Activated CD4-positive, alpha-beta memory T cell treated with anti-CD3 and anti-CD28 coated beads, Interleukin-2, amount 10 ng/mL, durations not matched to agents 7 days and 5 days (primary cell): Measurements from ENCODE around the gene BRINP2. TPM values are rescaled to one million over a fixed set of nuclear protein-coding genes. Genes with fewer than 3 reads are reported as not detected.
"Not testable (repeated sequence)": the region's sequence is repeated elsewhere in the genome, so short reads cannot be mapped to it uniquely, and the experiment has no call there.

Experiments used
- CTCF ChIA-PET: fragments of 350-600 bp; sonication (Branson Sonifier 250); formaldehyde crosslinking; loops from one replicate; lab custom pipeline; 2021; ENCODE audit warnings: antibody characterized with exemption, inconsistent platforms; lab: Charles Lee
- POLR2A ChIA-PET: fragments of 350-600 bp; sonication (Branson Sonifier 250); formaldehyde crosslinking; loops from one replicate; lab custom pipeline; 2021; ENCODE audit warnings: antibody characterized with exemption; lab: Charles Lee
- DNase-seq: peaks from one replicate; pipeline ENCODE4 v3.0.0-alpha.2; 2020
- H3K27ac Mint-ChIP-seq: one replicate; pipeline ENCODE4 v1.8.0; 2021; ENCODE audit warnings: mild to moderate bottlenecking, mixed read lengths
- H3K27me3 Mint-ChIP-seq: one replicate; pipeline ENCODE4 v1.8.0; 2021; ENCODE audit warnings: mixed read lengths
- H3K36me3 Mint-ChIP-seq: one replicate; pipeline ENCODE4 v1.8.0; 2021; ENCODE audit warnings: low read depth, mixed read lengths
- H3K4me1 Mint-ChIP-seq: one replicate; pipeline ENCODE4 v1.8.0; 2021; ENCODE audit warnings: mixed read lengths
- H3K4me3 Mint-ChIP-seq: one replicate; pipeline ENCODE4 v1.8.0; 2021; ENCODE audit warnings: mild to moderate bottlenecking, mixed read lengths
- H3K9me3 Mint-ChIP-seq: one replicate; pipeline ENCODE4 v1.8.0; 2021; ENCODE audit warnings: mixed read lengths
- total RNA-seq, 2 experiments: library from RNA; stranded (reverse); gene quantifications; one replicate each; pipeline ENCODE4 v1.2.3, GENCODE V29; 2021

Gene BRINP2
- total RNA-seq, 2 experiments from 2014 or later, result not detected

DNA sequence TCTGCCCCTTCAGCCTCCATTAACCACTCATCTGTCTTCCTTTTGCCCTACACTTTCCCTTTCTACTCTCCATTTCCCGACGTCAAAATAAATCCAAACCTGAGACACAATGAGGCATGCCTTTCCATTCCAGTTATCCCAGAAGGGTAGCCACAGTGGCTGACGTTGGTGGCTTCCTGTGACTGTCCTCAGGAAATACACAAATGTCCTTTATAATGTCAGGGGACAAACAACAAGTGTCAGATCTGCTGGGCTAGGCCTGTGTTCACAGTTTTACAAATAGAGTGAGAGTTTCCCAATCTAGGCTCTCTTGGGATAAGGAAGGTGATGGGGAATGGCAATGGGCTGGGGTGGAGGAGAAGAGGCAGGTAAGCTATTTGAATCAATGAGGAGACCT lies 135.3 kb downstream of the BRINP2 start:
- POLR2A ChIA-PET, result no interaction called here
- Mint-ChIP-seq H3K4me1 (no peaks in the 10 kb centered on the region), H3K9me3 (no peaks in the 10 kb centered on the region), H3K36me3 (no peaks in the 10 kb centered on the region), H3K4me3 (no peak overlapping the region), H3K27me3 (no peaks in the 10 kb centered on the region), H3K27ac (no peak overlapping the region)
- CTCF ChIA-PET, result no interaction called here
- no peak for DNase-seq

DNA sequence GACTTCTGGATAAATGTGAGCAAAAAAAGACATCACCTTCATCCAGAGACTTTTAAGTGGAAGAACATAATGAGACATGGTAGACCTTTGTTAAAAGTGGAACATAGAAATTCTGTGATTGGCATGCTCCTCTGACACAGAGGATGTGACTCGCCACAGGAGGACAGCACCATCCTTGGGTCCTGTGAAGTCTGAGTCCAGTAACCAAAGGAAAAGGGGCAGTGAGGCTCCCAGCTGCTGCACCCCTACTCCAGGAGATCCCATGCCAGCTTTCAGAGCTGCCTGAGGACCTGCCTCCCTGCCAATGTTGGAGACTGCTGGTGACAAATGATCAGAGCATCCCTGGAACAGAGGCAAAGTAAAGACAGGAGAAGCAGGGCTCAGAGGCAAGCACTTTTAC lies 136.2 kb downstream of the BRINP2 start:
- POLR2A ChIA-PET, result no interaction called here
- H3K36me3 Mint-ChIP-seq, result no peaks in the 10 kb centered on the region
- no peak overlapping the region for H3K27ac Mint-ChIP-seq
- H3K4me3 Mint-ChIP-seq, result no peak overlapping the region
- no peak for DNase-seq
- CTCF ChIA-PET, result no interaction called here
- H3K4me1 Mint-ChIP-seq, result no peaks in the 10 kb centered on the region
- no peaks in the 10 kb centered on the region for H3K27me3 Mint-ChIP-seq
- H3K9me3 Mint-ChIP-seq, result no peaks in the 10 kb centered on the region

DNA sequence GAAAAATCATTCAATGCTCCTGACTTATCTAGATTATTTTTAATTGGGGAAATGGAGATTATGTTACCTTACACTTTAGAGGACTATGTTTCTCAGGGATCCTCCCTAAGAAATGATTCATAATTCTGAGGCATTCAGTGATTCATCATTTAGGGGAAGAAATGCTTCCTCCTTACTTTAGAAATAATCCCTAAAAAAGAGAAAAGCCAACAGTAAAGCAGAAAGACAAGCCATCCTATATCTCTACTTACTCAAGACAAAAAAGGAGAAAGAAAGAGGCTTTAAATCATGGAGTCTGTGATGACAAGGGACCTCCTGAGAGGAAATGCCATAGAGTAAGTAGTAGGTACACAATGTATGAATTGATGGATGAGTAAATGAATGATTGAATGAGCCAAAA lies 137.0 kb downstream of the BRINP2 start:
- Mint-ChIP-seq H3K4me1 (no peaks in the 10 kb centered on the region), H3K27me3 (no peaks in the 10 kb centered on the region), H3K9me3 (no peaks in the 10 kb centered on the region), H3K4me3 (no peak overlapping the region), H3K36me3 (no peaks in the 10 kb centered on the region), H3K27ac (no peak overlapping the region)
- DNase-seq, result no peak
- ChIA-PET CTCF (no interaction called here), POLR2A (no interaction called here)

DNA sequence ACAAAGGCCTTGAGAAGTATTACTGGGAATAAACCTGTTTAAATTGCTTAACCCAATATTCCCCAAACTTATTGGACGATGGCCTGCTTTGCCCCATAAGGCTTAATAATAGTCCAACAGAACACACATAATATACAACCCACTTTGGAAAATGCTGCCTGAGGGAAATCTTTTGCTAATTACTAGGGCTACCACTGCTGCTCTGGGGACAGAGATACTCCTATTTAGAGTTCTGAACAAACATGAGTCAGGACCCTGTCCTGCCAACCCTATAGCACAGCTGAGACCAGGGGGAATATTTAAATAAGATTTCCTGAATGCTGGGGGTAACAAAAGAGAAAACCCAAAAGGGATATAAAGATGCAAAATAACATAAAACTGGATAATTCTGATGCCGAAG lies 139.1 kb downstream of the BRINP2 start:
- ChIA-PET POLR2A (no interaction called here), CTCF (no interaction called here)
- no peaks in the 10 kb centered on the region for H3K27me3 Mint-ChIP-seq
- no peaks in the 10 kb centered on the region for H3K36me3 Mint-ChIP-seq
- H3K9me3 Mint-ChIP-seq, result no peaks in the 10 kb centered on the region
- no peak overlapping the region for H3K4me3 Mint-ChIP-seq
- H3K27ac Mint-ChIP-seq, result no peak overlapping the region
- no peak for DNase-seq
- no peaks in the 10 kb centered on the region for H3K4me1 Mint-ChIP-seq

DNA sequence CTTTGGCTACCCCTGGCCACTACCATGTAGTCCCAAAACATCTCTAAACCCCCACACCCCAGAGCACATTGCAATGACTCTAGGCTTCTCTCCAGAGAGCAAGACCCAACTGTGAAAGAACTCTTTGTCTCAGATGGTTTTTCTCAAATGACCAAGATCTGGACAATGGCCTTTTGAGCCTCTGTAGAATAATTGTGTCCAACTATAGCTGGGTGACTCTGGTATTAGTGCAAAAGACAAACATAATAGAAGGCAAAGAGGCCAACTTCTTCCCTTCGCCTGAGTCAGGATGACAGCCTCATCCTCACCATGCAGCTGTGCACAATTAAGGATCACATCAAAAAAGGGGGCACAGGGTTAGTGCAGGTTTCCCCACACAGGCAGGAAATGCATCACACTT lies 139.6 kb downstream of the BRINP2 start:
- Mint-ChIP-seq H3K4me1 (no peaks in the 10 kb centered on the region), H3K27ac (no peak overlapping the region)

DNA sequence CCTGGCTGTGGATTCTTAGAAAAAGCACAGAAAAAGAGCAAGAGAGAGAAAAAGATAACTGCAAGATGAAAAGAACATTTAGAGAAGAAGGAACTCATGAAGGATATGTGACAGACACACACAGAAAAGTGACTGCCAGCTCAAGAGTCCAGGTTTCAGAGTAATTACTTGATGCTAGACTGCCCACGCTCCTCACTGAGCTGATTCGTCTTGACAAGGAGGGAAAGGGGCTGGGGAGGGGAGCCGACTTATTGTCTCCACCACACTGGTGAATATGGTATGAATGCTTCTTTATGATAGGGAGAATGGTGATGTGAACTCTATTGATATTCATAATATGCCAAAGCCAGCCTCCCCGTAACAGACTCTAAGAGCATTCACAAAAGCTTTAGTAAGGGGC lies 140.4 kb downstream of the BRINP2 start:
- no peak overlapping the region for H3K27ac Mint-ChIP-seq
- H3K36me3 Mint-ChIP-seq, result no peaks in the 10 kb centered on the region
- no peaks in the 10 kb centered on the region for H3K4me1 Mint-ChIP-seq
- DNase-seq, result no peak
- ChIA-PET CTCF (no interaction called here), POLR2A (no interaction called here)
- no peaks in the 10 kb centered on the region for H3K27me3 Mint-ChIP-seq
- H3K4me3 Mint-ChIP-seq, result no peak overlapping the region
- no peaks in the 10 kb centered on the region for H3K9me3 Mint-ChIP-seq

More for the DNA sequence above, 139.6 kb downstream of the BRINP2 start:
- no peak for DNase-seq
- ChIA-PET POLR2A (no interaction called here), CTCF (no interaction called here)
- no peaks in the 10 kb centered on the region for H3K9me3 Mint-ChIP-seq
- no peak overlapping the region for H3K4me3 Mint-ChIP-seq
- no peaks in the 10 kb centered on the region for H3K27me3 Mint-ChIP-seq
- H3K36me3 Mint-ChIP-seq, result no peaks in the 10 kb centered on the region

- no peaks in the 10 kb centered on the region for H3K9me3 Mint-ChIP-seq
- no peak overlapping the region for H3K4me3 Mint-ChIP-seq
- DNase-seq, result no peak
- no peaks in the 10 kb centered on the region for H3K27me3 Mint-ChIP-seq
- ChIA-PET CTCF (no interaction called here), POLR2A (no interaction called here)
- H3K4me1 Mint-ChIP-seq, result no peaks in the 10 kb centered on the region
- no peak overlapping the region for H3K27ac Mint-ChIP-seq
- no peaks in the 10 kb centered on the region for H3K36me3 Mint-ChIP-seq
Observed at GRCh38 chr1:177311586-177311985, 140.8 kb downstream of the BRINP2 start.

DNA sequence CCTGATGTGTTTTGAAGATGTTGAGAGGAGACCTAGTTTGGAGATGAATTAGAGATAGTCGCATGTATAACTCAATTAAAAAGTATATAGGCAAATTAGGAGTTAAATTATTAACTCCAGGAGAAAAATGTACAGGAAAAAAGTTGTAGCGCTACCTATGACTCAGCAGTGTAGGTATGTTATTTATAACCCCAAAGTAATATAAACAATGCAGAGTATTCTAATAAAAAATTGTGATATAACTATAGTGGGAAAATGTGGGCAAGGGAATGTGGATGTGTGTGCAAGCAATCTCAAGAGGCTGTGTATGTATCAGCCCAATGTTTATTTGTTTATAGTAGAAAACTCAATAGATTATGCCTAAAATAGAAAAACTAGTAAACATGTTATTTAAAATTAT lies 144.5 kb downstream of the BRINP2 start:
- H3K27ac Mint-ChIP-seq, result no peak overlapping the region
- H3K9me3 Mint-ChIP-seq, result peaks cover 4% of the 10 kb centered on the region
- DNase-seq, result no peak
- H3K4me3 Mint-ChIP-seq, result no peak overlapping the region
- H3K27me3 Mint-ChIP-seq, result no peaks in the 10 kb centered on the region
- ChIA-PET CTCF (no interaction called here), POLR2A (no interaction called here)
- no peaks in the 10 kb centered on the region for H3K36me3 Mint-ChIP-seq
- no peaks in the 10 kb centered on the region for H3K4me1 Mint-ChIP-seq

DNA sequence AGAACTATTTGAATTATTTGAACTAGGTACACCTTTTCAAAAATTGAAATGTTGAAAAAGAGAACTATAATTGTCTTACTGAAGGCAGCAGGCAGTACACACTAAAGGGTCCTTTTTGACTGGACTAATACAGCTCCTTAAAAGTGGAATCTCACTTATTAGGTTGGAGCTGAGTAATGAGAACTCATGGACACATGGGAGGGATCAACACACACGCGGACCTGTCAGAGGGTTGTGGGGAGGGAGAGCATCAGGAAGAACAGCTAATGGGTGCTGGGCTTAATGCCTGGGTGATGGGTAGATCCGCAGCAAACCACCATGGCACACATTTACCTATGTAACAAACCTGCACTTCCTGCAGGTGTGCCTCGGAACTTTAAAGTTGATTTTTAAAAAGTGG lies 145.0 kb downstream of the BRINP2 start:
- Mint-ChIP-seq H3K36me3 (no peaks in the 10 kb centered on the region), H3K27ac (no peak overlapping the region), H3K27me3 (no peaks in the 10 kb centered on the region), H3K4me3 (no peak overlapping the region), H3K4me1 (no peaks in the 10 kb centered on the region), H3K9me3 (peaks cover 4% of the 10 kb centered on the region)
- no peak for DNase-seq
- ChIA-PET CTCF (no interaction called here), POLR2A (no interaction called here)

DNA sequence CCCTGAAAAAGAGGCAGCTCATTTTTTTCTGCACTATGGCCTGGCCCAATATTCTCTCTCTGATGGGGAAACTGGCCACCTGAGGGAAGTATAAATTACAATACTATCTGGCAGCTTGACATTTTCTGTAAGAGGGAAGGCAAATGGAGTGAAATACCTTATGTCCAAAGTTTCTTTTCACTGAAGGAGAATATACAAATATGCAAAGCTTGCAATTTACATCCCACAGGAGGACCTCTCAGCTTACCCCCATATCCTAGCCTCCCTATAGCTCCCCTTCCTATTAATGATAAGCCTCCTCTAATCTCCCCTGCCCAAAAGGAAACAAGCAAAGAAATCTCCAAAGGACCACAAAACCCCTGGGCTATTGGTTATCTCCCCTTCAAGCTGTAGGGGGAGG lies 150.7 kb downstream of the BRINP2 start:
- CTCF ChIA-PET, DNase-seq, H3K4me1 Mint-ChIP-seq, H3K27me3 Mint-ChIP-seq, POLR2A ChIA-PET, H3K27ac Mint-ChIP-seq, H3K4me3 Mint-ChIP-seq, H3K36me3 Mint-ChIP-seq, H3K9me3 Mint-ChIP-seq: not testable (repeated sequence)

GRCh38 chr1:177328251-177328650 lies 157.5 kb downstream of the BRINP2 start:
- no peak overlapping the region for H3K4me3 Mint-ChIP-seq
- peaks cover 2% of the 10 kb centered on the region for H3K9me3 Mint-ChIP-seq
- no peaks in the 10 kb centered on the region for H3K27me3 Mint-ChIP-seq
- CTCF ChIA-PET, result no interaction called here
- no peak for DNase-seq
- no peaks in the 10 kb centered on the region for H3K4me1 Mint-ChIP-seq
- no peak overlapping the region for H3K27ac Mint-ChIP-seq
- no peaks in the 10 kb centered on the region for H3K36me3 Mint-ChIP-seq
- POLR2A ChIA-PET, result no interaction called here

GRCh38 chr1:177329871-177330270 lies 159.1 kb downstream of the BRINP2 start:
- Mint-ChIP-seq H3K4me1 (no peaks in the 10 kb centered on the region), H3K27ac (no peak overlapping the region), H3K27me3 (no peaks in the 10 kb centered on the region), H3K4me3 (no peak overlapping the region), H3K36me3 (no peaks in the 10 kb centered on the region), H3K9me3 (no peaks in the 10 kb centered on the region)
- POLR2A ChIA-PET, result no interaction called here
- CTCF ChIA-PET, result no interaction called here
- DNase-seq, result no peak
